NAMALWA (cell line): Measurements from ENCODE around the gene PDE4D.
"Not testable (repeated sequence)": the region's sequence is repeated elsewhere in the genome, so short reads cannot be mapped to it uniquely, and the experiment has no call there.

ENCODE experiments used
- DNase-seq: peaks from one replicate; pipeline ENCODE4 v3.0.0-alpha.2; 2015; ENCODE audit warnings: low spot score

Gene PDE4D

DNA sequence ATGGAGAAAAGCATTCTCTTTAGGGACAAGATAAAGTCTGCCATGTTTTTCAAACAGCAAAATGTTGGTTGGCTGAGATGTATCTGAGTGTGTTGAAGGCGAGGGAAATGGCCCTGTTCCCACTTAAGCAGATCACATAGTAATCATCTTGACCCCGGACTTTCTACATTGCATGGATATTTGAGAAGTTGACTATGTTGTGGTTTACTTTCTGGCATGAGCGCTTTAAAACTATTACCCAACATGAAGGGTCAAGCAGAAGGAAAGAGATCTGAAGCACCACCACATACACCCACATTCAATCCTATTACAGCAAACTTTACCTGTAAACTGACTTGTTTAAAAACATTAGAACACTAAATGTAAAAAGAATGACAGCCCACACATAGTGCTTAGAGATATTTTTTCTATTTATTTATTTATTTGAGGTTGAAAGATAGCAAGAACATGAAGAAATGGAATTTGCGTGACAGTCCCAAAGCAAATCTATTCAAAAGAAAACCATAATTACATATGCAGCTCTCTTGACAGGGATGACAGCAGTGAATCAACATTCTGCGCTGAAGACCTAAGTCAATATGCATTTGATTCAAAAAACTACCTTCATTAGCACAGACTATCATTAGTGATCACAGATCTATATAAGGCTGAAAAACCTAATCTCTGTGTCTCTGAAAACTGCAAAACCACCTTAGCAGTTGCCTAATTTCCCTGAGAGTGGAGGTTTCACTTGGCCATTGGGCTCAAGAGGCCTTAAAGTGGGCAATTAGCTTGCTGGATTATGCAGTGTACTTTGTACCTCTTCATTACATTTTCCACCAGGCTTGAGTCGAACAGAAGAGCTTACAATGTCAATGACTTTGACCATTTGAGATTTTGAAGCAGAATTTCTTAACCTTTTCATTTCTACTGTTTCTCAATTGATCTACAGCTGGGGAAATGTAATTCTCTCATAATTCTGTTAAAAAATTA is 195.0 kb downstream of the PDE4D start:
- no peak for DNase-seq

DNA sequence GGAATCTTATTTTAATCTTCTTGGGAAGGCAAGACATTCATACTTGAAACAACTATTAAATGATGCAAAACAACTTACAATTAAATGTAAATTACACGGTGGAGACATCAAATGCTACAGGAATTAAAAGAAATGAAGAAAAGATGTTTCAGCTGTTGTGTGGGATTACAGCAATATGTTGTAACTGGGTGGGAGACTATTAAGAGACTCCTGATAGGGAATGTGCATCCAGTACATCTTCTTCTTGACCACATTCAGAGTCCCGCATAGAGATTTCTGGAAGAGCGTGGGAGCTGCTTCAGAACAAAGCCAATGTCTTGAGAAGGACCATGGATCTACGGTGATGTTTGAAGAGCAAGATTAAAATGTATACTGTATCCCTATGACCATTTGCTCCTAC is 199.1 kb downstream of the PDE4D start:
- DNase-seq, result no peak

DNA sequence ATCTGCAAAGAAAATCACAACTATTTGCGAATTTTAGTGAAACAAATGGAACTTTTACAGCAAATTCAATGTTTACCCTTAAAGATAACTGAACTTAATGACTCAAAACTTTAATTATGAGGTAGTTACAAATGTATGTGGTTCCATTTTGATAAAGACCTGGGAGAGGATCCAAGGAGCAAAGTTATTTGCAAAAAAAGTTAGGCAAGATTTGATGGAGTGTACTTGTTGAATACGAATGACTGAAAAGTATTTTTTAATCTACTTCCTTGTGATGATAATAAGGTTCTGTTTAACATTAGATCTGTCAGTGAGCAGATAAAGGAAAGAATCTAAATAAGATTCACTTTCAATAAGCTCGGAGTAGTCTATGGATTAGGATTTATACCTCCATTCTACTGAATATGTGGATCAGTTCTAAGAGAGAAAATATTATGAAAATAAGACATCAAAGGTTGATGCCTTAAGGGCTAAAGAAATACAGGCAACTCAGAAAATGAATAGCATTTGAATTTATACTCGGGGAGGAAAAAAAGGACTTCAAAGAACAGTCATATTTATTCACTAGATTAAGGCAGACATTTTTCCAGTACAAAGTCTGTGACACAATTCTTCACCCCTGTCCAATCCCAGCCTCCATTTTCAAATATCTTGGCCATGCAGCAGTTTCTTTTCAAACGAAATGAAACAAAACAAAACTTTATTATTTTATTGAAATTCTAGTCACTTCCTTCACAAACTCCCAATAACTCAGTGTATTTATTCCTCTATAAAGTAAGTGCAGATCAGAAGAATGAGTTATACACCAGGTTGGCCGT is 199.8 kb downstream of the PDE4D start:
- DNase-seq, result no peak

DNA sequence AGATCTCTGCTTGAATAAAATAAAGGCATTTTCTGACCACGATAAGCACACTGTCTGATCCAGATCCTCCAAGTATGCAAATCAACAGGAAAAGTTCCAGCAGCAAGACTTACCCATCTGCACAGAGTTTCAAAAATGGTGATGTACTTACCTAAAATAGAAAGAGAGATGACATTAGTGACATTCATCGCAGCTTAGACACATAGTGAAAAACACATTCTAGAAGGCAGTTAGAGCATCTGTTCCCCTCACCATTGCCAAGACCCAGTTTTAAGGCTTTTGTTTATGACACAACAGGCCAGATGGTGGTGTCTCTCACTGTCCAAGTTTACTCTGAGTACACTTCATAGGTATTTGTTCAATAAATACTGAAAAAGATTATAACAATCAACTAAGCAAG is 207.7 kb downstream of the PDE4D start:
- peak; percentile 57 for DNase-seq

DNA sequence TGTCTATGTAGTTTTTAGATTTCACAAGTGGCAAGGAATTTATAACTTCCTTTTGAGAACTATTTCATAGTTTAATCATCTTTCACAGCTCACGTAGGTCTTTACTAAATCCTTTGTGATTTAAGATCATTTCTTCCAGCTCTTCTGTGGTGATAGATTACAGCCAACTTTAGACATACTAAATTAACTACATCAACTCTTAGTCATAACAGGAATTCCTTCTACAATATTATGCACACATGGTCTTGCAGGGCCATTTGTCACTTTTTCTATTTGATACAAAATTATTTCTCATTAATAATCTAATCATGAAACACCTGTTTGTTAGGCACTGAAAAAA is 208.4 kb downstream of the PDE4D start:
- DNase-seq, result no peak

DNA sequence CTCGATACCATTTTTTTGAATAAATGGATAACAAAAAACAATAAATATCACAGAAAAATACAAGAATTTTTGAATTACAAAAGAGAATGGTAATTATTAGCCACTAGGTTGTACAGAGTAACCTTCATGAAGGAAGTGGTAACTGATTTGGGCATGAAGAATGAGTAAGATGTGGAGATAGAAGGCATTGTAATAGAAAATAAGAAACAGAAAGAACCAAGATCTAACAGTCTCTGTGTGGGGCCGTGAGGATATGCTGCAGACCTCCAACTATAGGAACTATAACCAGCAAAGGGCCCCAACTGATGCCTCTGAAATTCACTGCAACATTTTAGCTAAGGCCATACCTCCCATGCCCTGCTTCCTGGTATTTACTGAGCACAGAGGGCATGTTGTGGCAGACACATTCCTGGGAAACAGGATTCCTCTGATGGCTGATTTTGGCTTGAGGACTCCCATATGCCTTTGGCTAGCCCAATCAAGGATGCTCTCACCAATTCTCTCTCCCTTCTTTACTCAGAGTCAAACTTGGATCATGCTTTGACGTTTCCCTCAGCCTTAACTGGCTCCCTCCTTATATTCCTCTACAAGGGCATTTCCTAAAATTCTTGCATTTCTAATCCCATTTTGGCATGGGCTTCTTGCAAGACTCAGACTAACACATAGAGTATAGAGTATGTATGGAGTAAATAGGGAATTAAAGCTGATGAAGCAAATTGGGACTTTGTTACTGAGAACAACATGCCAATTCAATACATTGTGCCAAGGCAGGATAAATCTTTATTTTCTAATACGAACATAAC is 208.9 kb downstream of the PDE4D start:
- DNase-seq, result no peak

DNA sequence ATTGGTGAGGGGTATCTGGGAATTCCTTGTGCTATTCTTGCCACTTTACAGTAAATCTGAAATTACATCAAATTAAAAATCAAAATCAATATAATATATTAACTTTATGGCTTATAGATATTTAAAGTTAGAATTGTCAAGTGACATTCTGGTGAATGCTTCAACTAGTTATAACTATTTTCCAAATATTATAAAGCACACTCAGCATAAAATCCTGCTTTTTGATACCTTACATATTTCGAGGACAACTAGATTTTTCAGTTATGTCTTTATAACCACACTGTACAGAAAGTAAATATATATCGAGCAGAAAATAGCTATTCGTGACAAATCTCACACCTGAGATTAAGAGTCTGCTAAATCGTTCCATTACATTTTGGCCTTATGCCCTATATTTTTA is 210.2 kb downstream of the PDE4D start:
- no peak for DNase-seq

DNA sequence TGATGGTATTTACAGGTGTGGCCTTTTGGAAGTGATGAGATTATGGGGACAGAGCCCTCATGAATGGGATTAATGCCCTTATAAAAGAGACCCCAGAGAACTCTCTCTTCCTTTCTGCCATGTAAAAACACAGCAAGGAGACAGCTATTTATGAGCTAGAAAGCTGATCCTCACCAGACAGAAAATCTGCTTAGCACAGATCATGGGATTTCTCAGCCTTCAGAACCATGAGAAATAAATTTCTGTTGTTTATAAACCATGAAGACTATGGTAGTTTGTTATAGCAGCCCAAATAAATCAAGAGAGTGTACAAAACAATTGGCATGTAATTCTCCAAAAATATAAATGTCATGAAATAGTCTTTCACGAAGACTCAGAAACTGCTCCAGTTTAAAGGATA is 211.0 kb downstream of the PDE4D start:
- no peak for DNase-seq

DNA sequence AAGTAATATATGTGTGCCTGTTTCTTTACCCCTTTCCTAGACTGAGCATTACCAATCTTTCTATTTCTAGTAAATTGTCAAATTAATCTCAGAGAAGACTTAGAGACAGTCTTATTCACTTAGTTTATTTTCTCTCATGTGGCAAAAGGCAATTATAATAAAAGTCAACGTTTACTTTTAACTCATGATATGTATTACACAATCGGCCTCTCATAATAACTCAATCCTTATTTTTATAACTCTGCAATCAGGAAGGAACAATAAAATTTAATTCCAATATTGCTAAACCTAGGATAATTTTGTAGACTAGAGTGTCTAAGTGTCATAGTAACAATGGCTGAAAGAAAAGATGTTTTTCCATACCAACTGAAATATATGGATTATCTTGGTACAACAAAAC is 214.6 kb downstream of the PDE4D start:
- no peak for DNase-seq

DNA sequence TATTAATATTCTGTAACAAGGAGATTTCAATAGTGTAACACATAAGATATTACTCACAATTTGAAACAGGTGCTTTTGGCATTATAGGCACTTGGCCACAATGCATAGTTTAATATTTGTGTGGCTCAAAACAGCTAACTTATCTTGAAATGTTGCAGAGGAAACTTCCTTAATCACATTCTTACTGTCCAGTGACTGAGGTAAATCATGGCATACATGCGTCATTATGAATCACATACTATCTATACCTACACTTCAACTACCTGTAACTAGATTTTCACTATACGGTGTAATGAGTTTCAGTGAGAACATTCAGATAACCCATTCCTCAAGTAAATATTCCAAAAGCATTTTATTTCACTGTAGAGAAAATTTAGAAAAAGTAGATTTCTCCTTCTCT is 218.8 kb downstream of the PDE4D start:
- DNase-seq, result no peak

DNA sequence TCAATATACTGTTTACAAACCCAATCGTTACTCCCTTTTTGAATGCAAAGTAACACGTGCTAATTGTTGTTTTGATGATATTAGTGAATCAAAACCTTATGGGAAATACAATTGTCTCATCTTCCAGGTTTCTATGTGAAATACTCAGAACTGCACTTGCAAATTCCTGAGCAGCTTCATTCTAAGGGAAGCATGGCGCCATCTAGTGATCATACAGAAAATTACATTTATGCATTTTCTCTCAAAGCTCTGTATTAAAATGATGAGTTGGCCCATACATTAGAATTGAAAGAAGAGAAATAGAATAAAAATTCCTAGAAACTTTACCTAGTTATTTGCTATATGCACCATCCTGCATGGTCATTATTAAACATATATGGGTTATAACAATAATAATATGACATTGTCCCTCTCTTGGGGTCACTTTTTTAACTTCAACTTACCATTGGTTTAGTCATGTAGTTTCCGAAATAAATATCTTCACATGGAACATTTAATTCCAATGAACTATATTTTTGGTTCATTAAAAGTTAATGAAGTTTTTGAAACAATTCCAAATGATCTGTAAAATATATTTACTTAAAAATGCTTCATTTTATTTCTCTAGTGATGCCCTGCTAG is 220.0 kb downstream of the PDE4D start:
- peak; percentile 62 for DNase-seq

DNA sequence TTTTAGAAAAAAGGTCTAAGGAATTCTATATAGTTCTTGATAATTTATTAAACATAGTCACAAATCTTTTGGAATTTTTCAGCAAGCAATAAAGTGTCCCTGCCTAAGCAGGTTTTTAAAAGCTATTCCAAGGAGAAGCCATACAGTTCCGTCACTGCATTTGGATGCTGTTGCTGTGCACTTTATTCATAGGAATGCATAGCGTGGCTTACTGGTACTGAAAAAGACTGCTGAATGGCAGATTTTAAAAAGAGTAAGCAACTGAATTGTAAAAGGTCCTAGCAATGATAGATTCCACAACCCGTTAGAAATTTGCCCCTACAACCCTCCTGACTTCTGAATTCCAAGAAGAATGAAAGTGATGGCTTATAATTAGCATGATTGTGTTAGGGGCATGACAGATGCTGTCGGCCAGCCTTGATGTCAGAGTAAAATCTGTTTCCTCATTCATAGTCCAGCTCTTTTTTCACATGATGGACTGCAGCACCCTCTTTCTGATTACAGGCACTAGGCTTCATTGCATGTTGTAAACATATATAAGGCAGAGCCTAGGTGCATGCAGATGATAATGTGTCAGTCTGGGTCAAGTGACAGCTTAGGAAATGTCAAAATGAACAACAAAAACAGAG is 227.0 kb downstream of the PDE4D start:
- DNase-seq, result no peak

DNA sequence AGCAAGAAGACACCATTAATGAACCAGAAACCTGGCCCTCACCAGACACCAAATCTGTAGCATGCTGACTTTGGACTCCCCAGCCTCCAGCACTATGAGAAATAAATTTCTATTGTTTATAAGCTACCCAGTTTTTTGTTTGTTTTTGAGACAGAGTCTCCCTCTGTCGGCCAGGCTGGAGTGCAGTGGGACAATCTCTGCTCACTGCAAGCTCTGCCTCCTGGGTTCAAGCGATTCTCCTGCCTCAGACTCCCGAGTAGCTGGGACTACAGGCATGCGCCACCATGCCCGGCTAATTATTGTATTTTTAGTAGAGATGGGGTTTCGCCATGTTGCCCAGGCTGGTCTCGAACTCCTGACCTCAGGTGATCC is 227.7 kb downstream of the PDE4D start:
- DNase-seq, result not testable (repeated sequence)

DNA sequence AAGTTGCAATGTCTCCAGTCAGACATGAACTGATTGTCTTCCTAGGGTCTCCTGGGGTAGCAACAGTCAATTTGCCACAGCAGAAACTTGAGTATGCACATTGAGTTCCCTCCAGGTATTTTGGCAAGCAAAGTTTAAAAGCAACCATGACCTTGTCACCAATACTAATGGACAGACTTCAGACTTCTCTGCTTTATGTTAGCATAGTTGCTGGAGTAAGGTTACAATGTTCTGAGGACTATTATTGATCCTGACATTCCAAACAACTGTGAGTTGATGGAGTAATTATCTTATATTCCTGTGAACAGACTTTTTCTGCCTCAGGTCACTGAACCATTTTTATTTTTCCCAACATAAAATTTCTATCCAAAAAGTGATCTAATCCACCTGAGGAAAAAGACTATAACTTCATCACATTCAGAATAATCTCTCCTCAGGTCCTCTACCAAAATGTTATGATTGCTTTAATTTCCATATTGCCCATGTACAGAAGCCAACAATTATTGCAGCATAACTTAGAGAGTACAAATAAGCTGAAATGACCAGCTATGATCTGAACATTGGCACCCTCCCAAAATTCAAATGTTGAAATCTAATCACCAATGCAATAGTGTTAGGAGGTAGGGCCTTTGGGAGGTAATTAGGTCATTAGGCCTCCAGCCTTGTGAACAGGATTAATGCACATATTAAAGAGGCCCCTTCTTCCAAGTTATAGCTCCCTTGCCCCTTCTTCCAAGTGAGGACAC is 228.3 kb downstream of the PDE4D start:
- DNase-seq, result no peak

DNA sequence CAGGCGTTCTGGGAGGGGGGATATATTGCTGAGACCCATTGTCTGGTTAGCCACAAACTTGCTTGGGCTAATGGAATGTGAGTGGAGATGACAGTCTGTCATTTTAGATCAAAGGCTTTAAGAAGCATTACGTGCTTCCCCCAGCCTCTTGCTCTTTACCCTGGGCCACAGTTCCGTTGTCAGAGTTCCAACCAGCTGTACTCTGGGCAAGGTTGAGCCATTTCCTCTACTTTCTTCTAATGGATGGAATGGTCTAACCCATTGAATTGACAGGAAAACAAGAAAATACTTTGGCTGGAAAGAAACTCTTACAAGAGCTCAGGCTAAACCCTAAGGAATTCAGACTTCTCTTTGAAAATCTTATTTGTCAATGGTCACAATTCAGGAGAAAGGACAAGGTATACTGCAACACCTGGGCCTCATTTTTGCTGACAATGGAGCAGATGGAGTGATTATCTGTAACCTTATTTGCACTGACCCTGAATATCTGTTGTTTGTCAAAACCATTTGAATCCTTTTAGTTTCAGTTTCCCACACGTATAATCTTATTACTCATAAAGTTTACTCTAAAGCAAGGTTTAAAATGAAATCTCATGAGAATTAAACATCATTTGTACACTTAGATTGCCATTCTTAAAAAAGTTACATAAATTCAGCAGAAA is 231.4 kb downstream of the PDE4D start:
- DNase-seq, result peak; percentile 8

DNA sequence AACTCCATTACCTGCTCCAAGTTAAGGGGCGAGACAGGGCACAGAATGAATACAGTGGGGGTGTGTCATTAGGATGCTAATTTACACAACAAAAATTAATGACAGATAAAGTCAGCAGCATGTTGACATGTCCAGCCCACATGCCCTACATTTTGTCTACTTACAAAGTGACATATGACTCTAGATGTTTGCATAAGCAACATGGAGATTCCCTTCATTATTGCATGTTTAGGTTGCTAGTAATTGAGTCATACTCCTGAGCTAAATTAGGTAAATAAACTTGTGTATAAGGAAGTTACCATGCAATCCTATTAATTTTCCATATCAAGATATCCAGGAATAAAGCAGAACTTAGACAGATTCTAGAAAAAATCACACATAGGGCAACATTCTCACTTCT is 232.2 kb downstream of the PDE4D start:
- no peak for DNase-seq

DNA sequence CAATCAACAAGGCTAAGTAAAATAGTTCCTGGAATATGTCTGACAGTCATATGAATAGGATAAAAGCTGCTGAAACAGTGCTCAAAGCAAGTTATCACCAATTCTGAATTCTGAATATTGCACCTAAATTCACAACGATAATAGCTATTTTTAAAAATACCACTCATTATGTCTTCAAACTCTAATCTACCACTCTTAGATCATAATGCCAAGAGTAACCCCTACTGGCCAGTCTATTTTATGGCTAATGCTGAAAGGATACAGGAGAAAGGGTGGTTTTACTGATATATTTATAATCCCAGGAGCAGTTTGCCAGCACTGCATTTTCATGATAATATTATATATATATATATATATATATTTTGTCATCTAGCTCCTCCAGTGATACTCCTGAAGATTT is 232.8 kb downstream of the PDE4D start:
- peak; percentile 29 for DNase-seq

DNA sequence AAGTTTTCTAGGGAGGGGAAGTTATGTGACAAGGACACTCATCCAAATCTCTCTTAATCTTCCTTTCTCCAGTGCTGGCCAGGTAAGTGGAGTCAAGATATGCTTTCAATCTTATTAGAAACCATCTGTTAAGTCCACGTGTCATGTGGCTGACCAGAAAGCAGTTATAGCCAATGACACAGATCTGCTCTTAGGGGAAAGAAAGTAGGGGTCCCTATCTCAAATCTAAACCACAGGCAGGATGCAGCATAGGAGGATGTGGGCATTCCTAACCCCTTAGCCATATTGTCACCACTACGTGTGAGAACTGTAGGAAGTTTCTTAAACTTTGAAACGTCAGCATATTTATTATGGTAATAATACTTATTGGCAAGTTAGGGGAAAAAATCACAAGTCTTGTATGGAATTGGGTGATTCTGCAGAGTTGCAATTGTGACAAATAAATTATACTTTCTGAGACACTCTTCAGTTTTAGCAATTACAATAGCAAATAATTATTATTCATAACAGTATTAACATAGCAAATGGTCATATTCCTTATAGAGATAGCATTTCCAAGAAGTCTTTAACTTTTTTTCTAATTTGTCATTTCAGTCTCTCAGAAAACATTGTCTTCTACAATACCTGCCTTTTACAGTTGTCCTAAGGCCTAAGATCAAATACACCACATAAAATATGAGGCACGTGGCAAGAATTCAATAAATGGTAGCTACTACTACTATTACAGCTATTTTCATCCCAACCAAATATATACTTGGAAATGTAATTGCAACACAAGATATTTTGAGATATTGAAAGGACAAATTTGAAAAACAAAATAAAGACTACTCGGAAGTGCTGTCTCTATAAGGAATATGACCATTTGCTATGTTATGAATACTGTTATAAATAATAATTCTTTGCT is 236.9 kb downstream of the PDE4D start:
- DNase-seq, result no peak

DNA sequence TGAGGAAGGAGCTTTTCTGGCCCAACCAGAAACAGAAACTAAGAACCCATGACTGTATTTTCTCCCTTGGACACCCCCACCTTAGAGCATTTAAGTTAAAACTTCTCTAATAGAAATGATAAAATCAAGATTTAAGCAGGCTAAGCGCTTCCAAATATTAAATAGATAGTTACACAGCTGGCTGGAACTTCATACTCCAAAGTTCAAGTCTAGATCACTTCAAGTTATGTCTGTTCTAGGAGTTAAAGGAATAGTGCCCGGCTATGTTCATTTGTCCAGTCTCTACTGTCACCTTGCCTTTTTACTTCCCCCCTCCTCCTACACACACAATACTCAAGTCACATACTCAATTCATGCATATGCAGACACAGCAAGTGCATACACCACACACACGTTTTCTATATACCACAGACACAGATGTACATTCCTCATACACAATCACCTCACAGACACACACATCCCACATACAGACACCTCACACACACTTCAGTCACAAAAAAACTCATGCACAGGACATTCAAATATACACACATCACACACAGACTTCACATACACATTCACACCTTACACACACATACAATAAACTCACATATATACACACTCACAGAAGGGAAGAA is 237.7 kb downstream of the PDE4D start:
- DNase-seq, result no peak
